Stimulated activated CD8-positive, alpha-beta memory T cell treated with anti-CD3 and anti-CD28 coated beads, Interleukin-4, amount 100 ng/mL, for 4 hours (primary cell): ENCODE results near the gene MCTP2.

ENCODE experiments used
- DNase-seq, 2 donors: peaks; one replicate each; pipeline ENCODE4 v3.0.0-alpha.2; 2020; ENCODE audit warnings: low read depth in 2 of 2, low spot score in 1 of 2

MCTP2 gene

GRCh38 chr15:94263341-94264273 lies 32.2 kb downstream of the MCTP2 start:
- no peak for DNase-seq

GRCh38 chr15:94265009-94265408 lies 33.6 kb downstream of the MCTP2 start:
- DNase-seq = no peak

GRCh38 chr15:94265982-94266381 lies 34.6 kb downstream of the MCTP2 start:
- no peak for DNase-seq

- DNase-seq = no peak
Observed at GRCh38 chr15:94266789-94267188, 35.4 kb downstream of the MCTP2 start.

GRCh38 chr15:94269954-94270353 lies 38.6 kb downstream of the MCTP2 start:
- DNase-seq = no peak

- no peak for DNase-seq
Observed at GRCh38 chr15:94270570-94270969, 39.2 kb downstream of the MCTP2 start.

- no peak for DNase-seq
Observed at GRCh38 chr15:94272251-94272898, 41.0 kb downstream of the MCTP2 start.

GRCh38 chr15:94273826-94274225 lies 42.5 kb downstream of the MCTP2 start:
- no peak for DNase-seq

GRCh38 chr15:94274745-94275144 lies 43.4 kb downstream of the MCTP2 start:
- DNase-seq = no peak

GRCh38 chr15:94277485-94277884 lies 46.1 kb downstream of the MCTP2 start:
- no peak for DNase-seq

GRCh38 chr15:94279736-94280135 lies 48.4 kb downstream of the MCTP2 start:
- no peak for DNase-seq

- no peak for DNase-seq
Observed at GRCh38 chr15:94280301-94280700, 48.9 kb downstream of the MCTP2 start.

- no peak for DNase-seq
Observed at GRCh38 chr15:94282269-94283250, 51.2 kb downstream of the MCTP2 start.

- no peak for DNase-seq
Observed at GRCh38 chr15:94286583-94286982, 55.2 kb downstream of the MCTP2 start.

- DNase-seq = no peak
Observed at GRCh38 chr15:94287794-94288246, 56.5 kb downstream of the MCTP2 start.

GRCh38 chr15:94290730-94291129 lies 59.4 kb downstream of the MCTP2 start:
- no peak for DNase-seq

GRCh38 chr15:94293411-94294402 lies 62.3 kb downstream of the MCTP2 start:
- no peak for DNase-seq

GRCh38 chr15:94294556-94294955 lies 63.2 kb downstream of the MCTP2 start:
- no peak for DNase-seq

- DNase-seq = no peak
Observed at GRCh38 chr15:94295275-94295674, 63.9 kb downstream of the MCTP2 start.

GRCh38 chr15:94296717-94297116 lies 65.4 kb downstream of the MCTP2 start:
- DNase-seq = no peak
